Astrocyte of the hippocampus (primary cell): ENCODE measurements around the gene KAT6B.

Source experiments
- DNase-seq: peaks from one replicate; pipeline ENCODE4 v3.0.0; 2011; ENCODE audit warnings: low read depth, low spot score

Gene KAT6B

GRCh38 chr10:75013007-75013406 lies 186.6 kb downstream of the KAT6B start:
- no peak for DNase-seq

- no peak for DNase-seq
Measured at GRCh38 chr10:75013522-75013921, 187.1 kb downstream of the KAT6B start.

- DNase-seq: no peak
Measured at GRCh38 chr10:75014516-75015230, 188.3 kb downstream of the KAT6B start.

- DNase-seq: no peak
Measured at GRCh38 chr10:75015442-75015841, 189.0 kb downstream of the KAT6B start.

GRCh38 chr10:75016325-75016724 lies 189.9 kb downstream of the KAT6B start:
- peak; percentile 28 for DNase-seq

GRCh38 chr10:75018251-75018650 lies 191.9 kb downstream of the KAT6B start:
- no peak for DNase-seq

- DNase-seq: no peak
Measured at GRCh38 chr10:75018686-75019307, 192.4 kb downstream of the KAT6B start.

- DNase-seq: peak; percentile 51
Measured at GRCh38 chr10:75019370-75019769, 193.0 kb downstream of the KAT6B start.

- no peak for DNase-seq
Measured at GRCh38 chr10:75020168-75020567, 193.8 kb downstream of the KAT6B start.

GRCh38 chr10:75021379-75022249 lies 195.2 kb downstream of the KAT6B start:
- no peak for DNase-seq

GRCh38 chr10:75023074-75023473 lies 196.7 kb downstream of the KAT6B start:
- no peak for DNase-seq

GRCh38 chr10:75024971-75025523 lies 198.6 kb downstream of the KAT6B start:
- DNase-seq: no peak

- no peak for DNase-seq
Measured at GRCh38 chr10:75028049-75028448, 201.6 kb downstream of the KAT6B start.

- DNase-seq: no peak
Measured at GRCh38 chr10:75028748-75029147, 202.3 kb downstream of the KAT6B start.

- DNase-seq: no peak
Measured at GRCh38 chr10:75029420-75029819, 203.0 kb downstream of the KAT6B start.

- no peak for DNase-seq
Measured at GRCh38 chr10:75029857-75030256, 203.5 kb downstream of the KAT6B start.

- no peak for DNase-seq
Measured at GRCh38 chr10:75030371-75030770, 204.0 kb downstream of the KAT6B start.

- no peak for DNase-seq
Measured at GRCh38 chr10:75032119-75032518, 205.7 kb downstream of the KAT6B start.

- DNase-seq: no peak
Measured at GRCh38 chr10:75032813-75033212, 206.4 kb downstream of the KAT6B start.

GRCh38 chr10:75033399-75034130 lies 207.2 kb downstream of the KAT6B start:
- DNase-seq: no peak

- DNase-seq: no peak
Measured at GRCh38 chr10:75034131-75034512, 207.7 kb downstream of the KAT6B start.
